ENCODE measurements around the gene ABHD17C.

Gene ABHD17C

GRCh38 chr15:80691575-80691974 is 3.5 kb upstream of the ABHD17C start:
- no peak for DNase-seq

DNA sequence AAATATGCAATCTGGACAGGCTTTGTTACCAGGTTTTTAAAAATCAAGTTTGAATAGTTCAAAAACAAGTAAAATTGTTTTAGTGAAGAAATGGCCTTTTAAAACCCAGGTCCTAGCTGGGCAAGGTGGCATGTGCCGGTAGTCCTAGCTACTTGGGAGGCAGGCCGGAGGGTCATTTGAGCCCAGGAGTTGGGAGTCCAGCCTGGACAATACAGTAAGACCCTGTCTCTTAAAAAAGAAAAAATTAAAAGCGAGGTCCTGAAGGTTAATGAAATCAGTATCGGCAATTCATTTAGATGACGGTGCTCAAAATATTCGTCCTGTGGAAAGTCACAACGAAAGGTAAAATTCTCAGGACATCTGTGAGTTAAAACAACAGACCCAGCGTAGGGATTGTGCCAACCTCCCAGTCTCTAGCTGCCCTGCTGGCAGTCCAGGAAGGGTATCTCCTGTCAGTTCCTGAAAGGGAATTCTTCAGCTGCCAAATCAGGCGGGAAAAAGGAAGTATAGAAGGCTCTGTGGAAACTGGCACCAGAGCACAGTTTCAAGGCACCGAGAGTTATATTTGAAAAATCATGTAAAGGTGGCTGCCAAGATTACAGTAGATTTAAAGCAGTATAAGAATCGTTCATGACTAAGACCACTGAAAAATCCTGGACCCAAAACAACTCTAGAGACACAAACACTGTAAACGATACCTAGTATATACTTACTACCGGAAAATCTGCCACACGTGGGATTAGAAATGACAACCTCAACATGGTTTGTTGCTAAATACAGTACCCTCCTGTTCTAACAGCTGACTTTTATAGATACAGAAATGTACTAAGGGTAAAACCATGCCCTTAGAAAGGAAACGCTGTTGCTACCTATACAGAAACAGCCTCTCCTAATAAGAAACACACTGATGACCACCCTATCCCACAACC is 1.2 kb upstream of the ABHD17C start:
- no peak for DNase-seq

- peak in 1 of 4 experiments; percentile 32 for DNase-seq
These were observed 455 bp upstream of the ABHD17C start for GRCh38 chr15:80694611-80695098.

GRCh38 chr15:80695911-80696661 is 976 bp downstream of the ABHD17C start:
- peak in 1 of 4 experiments; percentile 6 for DNase-seq

- no peak for DNase-seq
These were observed 2.1 kb downstream of the ABHD17C start for GRCh38 chr15:80697075-80697685.

- no peak for DNase-seq
These were observed 3.6 kb downstream of the ABHD17C start for GRCh38 chr15:80698676-80699075.

DNA sequence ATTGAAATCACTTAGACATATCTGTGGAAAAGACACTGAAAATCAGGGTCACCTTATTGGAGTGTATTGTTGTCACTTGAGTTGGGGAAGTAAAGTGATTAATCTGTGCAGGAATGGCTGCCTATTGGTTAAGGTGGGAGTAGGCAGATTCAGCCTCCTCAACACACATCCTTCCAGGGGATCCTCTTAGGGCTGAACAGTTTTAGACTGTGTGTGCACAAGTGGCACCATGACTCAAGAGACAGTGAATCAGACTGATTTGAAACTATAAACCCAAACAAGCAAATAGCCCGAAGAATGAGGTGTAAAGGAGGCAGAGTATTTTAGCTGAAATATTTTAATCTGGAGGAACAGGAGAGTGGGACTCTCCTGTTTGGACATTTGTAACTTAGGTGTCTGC is 4.9 kb downstream of the ABHD17C start:
- DNase-seq = no peak

DNA sequence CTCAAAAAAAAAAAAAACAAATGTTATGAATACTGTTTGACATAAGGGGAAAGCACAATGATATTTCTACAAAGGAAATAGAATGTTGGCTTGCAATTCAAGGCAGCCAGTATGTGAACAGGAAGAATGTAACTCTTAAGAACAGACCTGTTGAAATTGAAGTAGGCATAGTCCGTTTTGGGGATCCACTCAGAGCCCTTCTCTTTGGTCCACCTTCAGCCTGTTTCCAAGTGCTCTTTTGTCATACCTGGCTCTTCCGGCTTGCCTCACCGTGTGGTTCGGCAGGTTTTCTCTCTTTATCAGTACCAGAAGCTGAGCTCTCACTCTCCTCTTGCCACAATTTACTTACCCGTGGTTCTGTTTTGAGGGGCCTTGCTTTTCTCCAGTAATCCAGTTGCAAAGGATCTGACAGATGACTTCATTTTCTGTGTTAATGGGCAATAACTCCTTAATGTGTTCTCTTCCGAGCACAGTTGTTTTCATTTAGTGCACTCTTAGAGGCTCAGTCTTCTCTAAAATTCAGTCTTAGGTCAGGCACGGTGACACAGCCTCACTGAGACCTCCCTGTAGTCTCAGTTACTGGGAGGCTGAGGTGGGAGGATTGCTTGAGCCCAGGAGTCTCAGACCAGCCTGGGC is 6.7 kb downstream of the ABHD17C start:
- DNase-seq = no peak

DNA sequence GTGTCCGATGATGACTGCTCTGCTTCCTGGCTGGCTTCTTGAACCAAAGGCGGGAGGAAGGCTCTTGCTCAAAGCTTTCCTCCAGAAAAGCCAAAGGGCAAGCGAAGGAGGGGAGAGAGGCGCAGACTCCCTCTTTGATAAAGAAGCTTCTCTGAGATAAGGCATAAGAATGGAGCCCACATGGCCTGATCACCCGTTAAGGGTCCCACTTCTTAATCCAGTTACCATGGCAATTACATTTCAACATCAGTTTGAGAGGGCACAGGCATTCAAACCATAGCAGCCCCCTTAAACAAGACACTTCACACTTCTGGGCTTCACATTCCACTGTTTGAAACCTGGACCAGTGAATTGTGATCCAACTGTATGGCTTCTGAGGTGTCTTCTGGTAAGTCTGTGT is 8.0 kb downstream of the ABHD17C start:
- no peak for DNase-seq

DNA sequence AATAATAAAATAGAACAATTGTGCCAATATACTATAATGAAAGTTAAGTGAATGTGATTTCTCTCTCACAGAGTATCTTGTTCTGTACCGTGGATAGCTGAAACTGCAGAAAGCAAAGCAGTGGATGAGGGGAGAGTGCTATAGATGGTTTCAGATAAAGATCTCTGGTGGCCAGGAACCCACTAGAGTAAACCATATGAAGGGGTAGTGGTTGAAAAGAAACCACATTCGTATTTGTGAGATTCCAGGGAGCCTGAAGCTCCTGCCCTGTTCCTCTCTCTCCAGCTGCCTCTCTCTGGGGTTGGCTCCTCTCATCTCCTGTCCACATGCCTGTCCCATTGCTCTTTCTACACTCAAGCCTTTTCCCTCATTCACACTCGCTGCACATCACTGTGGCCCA is 8.9 kb downstream of the ABHD17C start:
- DNase-seq = no peak

DNA sequence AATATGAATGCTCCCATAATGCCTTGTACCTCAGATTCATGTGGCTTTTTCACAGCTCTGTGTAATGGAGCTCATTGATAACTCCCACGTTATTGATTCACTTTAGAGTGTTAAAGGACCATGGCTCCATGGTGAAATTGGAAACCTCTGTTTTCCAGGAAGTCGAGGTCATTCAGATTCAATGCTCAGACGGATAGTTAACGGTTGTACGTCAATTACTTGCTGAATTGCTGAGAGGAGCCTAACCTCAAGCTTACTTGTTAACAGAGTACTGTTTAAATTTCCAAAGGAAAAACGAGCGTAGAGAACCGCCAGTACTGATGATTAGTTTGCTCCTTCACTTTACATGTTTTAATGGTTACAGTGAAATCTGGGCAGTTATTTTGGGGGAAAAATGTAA is 11.1 kb downstream of the ABHD17C start:
- DNase-seq = no peak

DNA sequence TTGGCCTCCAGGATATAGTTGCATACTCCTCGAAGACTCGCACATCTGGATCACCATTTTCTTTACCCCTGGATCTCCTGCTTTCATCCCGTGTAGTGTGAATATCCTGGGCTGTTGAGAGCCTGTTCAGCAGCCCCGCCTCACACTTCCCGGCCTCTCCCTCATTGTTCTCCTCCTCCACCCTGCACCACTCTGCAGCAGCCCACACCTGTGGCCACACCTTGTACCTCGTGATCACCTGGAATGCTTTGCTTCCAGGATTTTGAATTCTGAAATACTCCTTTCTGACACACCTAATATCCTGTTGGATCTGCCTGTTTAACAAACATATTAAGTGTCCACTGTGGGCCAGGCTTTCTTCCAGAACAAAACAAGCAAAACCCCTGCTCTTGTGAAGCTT is 14.4 kb downstream of the ABHD17C start:
- DNase-seq = no peak

- DNase-seq = no peak
These were observed 15.8 kb downstream of the ABHD17C start for GRCh38 chr15:80710635-80711554.

GRCh38 chr15:80711886-80712285 is 16.8 kb downstream of the ABHD17C start:
- DNase-seq = no peak

- DNase-seq = no peak
These were observed 17.8 kb downstream of the ABHD17C start for GRCh38 chr15:80712956-80713355.

GRCh38 chr15:80721476-80721875 is 26.4 kb downstream of the ABHD17C start:
- no peak for DNase-seq

- DNase-seq = no peak
These were observed 27.7 kb downstream of the ABHD17C start for GRCh38 chr15:80722811-80723210.

- no peak for DNase-seq
These were observed 32.1 kb downstream of the ABHD17C start for GRCh38 chr15:80727196-80727595.

- no peak for DNase-seq
These were observed 32.5 kb downstream of the ABHD17C start for GRCh38 chr15:80727596-80727995.

DNA sequence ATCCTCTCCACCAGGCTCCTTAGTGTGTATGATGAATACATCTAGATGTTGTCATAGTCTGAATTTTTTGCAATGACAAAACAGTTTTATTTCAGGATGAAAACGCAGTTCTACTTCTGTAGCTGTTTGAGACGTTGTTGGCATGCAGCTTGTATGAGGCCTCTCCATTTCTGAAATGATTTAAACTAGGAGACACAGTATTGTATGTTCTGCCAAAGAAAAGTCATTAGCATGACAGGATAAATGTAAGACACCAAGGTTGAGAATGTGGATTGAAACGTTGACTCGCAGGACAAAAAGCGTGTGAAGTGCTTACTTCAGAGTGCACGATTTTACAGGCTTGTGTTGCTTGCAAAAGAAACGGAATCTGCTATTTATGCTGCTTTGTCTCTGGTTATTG is 35.3 kb downstream of the ABHD17C start:
- no peak for DNase-seq

DNA sequence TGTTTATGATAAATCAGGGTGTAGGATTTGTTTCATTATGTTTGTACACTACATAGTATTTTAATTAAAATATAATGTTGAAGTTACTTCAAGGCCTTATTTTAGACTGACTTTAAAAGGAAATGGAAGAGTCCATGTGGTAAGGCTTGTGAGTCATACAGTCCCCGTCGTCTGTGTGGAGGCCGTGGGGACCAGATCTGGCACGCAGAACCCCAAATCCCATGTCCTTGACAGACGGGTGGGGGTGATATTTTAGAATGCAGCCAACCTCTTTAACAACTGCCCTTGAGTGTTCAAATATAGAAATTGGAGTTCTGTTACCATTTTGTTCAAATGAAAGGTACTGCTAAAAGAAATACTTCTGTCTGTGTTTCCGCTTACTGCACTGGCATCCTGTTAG is 35.8 kb downstream of the ABHD17C start:
- DNase-seq = no peak

GRCh38 chr15:80732167-80732566 is 37.1 kb downstream of the ABHD17C start:
- DNase-seq = no peak
